ENCODE data around the gene ABHD16B. TPM values are rescaled to one million over a fixed set of nuclear protein-coding genes. Genes with fewer than 3 reads are reported as not detected.

Gene ABHD16B
- total RNA-seq, result not detected in 2 replicates

GRCh38 chr20:63861365-63861934 is at the start of gene ABHD16B:
Gene ABHD16B (plus strand): TSS chr20:63861498. CDS start chr20:63861541, 43 bp downstream.
- intact Hi-C loops (cut with micrococcal nuclease), result no loop called here

GRCh38 chr20:63814891-63815614 is 46.2 kb upstream of the ABHD16B start:
- intact Hi-C loops (cut with micrococcal nuclease), result no loop called here

GRCh38 chr20:63815615-63816253 is 45.6 kb upstream of the ABHD16B start:
- intact Hi-C loops (cut with micrococcal nuclease), result no loop called here

GRCh38 chr20:63819224-63819921 is 41.9 kb upstream of the ABHD16B start:
- intact Hi-C loops (cut with micrococcal nuclease), result no loop called here

- intact Hi-C loops (cut with micrococcal nuclease), result no loop called here
Observed at GRCh38 chr20:63821811-63822210, 39.5 kb upstream of the ABHD16B start.

- intact Hi-C loops (cut with micrococcal nuclease), result no loop called here
Observed at GRCh38 chr20:63822276-63822696, 39.0 kb upstream of the ABHD16B start.

GRCh38 chr20:63823691-63824311 is 37.5 kb upstream of the ABHD16B start:
- intact Hi-C loops (cut with micrococcal nuclease), result no loop called here

- intact Hi-C loops (cut with micrococcal nuclease), result no loop called here
Observed at GRCh38 chr20:63825331-63826118, 35.8 kb upstream of the ABHD16B start.

- intact Hi-C loops (cut with micrococcal nuclease), result no loop called here
Observed at GRCh38 chr20:63826753-63827152, 34.5 kb upstream of the ABHD16B start.

- intact Hi-C loops (cut with micrococcal nuclease), result no loop called here
Observed at GRCh38 chr20:63828124-63828523, 33.2 kb upstream of the ABHD16B start.

- intact Hi-C loops (cut with micrococcal nuclease), result no loop called here
Observed at GRCh38 chr20:63828545-63828944, 32.8 kb upstream of the ABHD16B start.

- intact Hi-C loops (cut with micrococcal nuclease), result no loop called here
Observed at GRCh38 chr20:63828951-63829350, 32.3 kb upstream of the ABHD16B start.

- intact Hi-C loops (cut with micrococcal nuclease), result no loop called here
Observed at GRCh38 chr20:63829603-63829944, 31.7 kb upstream of the ABHD16B start.

- intact Hi-C loops (cut with micrococcal nuclease), result loop anchor here (2.0 kb wide), 2 partner anchors 35 to 65 kb away; partner anchors contain the start of genes DNAJC5 and TPD52L2
Observed at GRCh38 chr20:63829945-63830835, 31.1 kb upstream of the ABHD16B start.

- intact Hi-C loops (cut with micrococcal nuclease), result loop anchor here (2.0 kb wide), 2 partner anchors 34 to 64 kb away; partner anchors contain the start of genes DNAJC5 and TPD52L2
Observed at GRCh38 chr20:63830841-63831588, 30.3 kb upstream of the ABHD16B start, which contains the start of gene ZBTB46. Gene ZBTB46 (minus strand): TSS chr20:63831264. CDS start chr20:63790757, 40,507 bp downstream.

- intact Hi-C loops (cut with micrococcal nuclease), result loop anchor here (2.0 kb wide), 2 partner anchors 33 to 63 kb away; partner anchors contain the start of genes DNAJC5 and TPD52L2
Observed at GRCh38 chr20:63831646-63831992, 29.7 kb upstream of the ABHD16B start.

GRCh38 chr20:63831993-63832686 is 29.2 kb upstream of the ABHD16B start:
- intact Hi-C loops (cut with micrococcal nuclease), result loop anchor here (2.0 kb wide), 2 partner anchors 33 to 63 kb away; partner anchors contain the start of genes DNAJC5 and TPD52L2

Measured in T-helper 1 cell treated with Interleukin-12 subunit alpha and Interleukin-12 subunit beta and Interleukin-4 antibody, amounts not matched to agents 30 ng/mL and 1 ng/mL, for 36 hours (primary cell).